WTC11 (cell line): ENCODE data around the gene AKAP3. TPM values are rescaled to one million over a fixed set of nuclear protein-coding genes. Genes with fewer than 3 reads are reported as not detected.
A peak's percentile ranks its signal among the peaks of the same experiment; 100 is the strongest.

Experiments used
- ATAC-seq: fragments of 200-7000 bp; cut with Tn5 transposase; 2 replicates; pipeline ENCODE4 v1.10.0; 2021; ENCODE audit warnings: mild to moderate bottlenecking, moderate library complexity
- CTCF ChIA-PET: fragments of 300-600 bp; sonication (Branson Sonifier 250); formaldehyde crosslinking; loops from one replicate; lab custom pipeline; 2021; ENCODE audit warnings: antibody characterized with exemption; lab: Charles Lee
- POLR2A ChIA-PET: fragments of 350-600 bp; sonication (Branson Sonifier 250); formaldehyde crosslinking; loops from one replicate; lab custom pipeline; 2021; ENCODE audit warnings: antibody characterized with exemption; lab: Charles Lee
- DNase-seq: peaks from one replicate; pipeline ENCODE4 v3.0.0; 2021; ENCODE audit warnings: low spot score
- H3K27ac Mint-ChIP-seq: 2 replicates; pipeline ENCODE4 v1.8.0; 2021; ENCODE audit warnings: mixed read lengths
- H3K27me3 Mint-ChIP-seq: 2 replicates; pipeline ENCODE4 v1.8.0; 2021; ENCODE audit warnings: low read depth, mild to moderate bottlenecking, moderate library complexity, mixed read lengths
- H3K36me3 Mint-ChIP-seq: 2 replicates; pipeline ENCODE4 v1.8.0; 2021; ENCODE audit warnings: mixed read lengths
- H3K4me1 Mint-ChIP-seq: 2 replicates; pipeline ENCODE4 v1.8.0; 2022; ENCODE audit warnings: mixed read lengths
- H3K4me3 Mint-ChIP-seq: 2 replicates; pipeline ENCODE4 v1.8.0; 2021; ENCODE audit warnings: mild to moderate bottlenecking, moderate library complexity, mixed read lengths
- H3K9me3 Mint-ChIP-seq: 2 replicates; pipeline ENCODE4 v1.8.0; 2021; ENCODE audit warnings: mixed read lengths
- CBFB ChIP-seq: sonication (generic); formaldehyde crosslinking; IDR thresholded peaks from 2 replicates; pipeline ENCODE4 v1.8.1; 2022; ENCODE audit warnings: mild to moderate bottlenecking, low read depth, missing genetic modification reagents
- ERG ChIP-seq: fragments of 250-450 bp; sonication (Bioruptor Pico); IDR thresholded peaks from 2 replicates; pipeline ENCODE4 v1.8.0; 2021; ENCODE audit warnings: mild to moderate bottlenecking
- ESRRA ChIP-seq: sonication (generic); formaldehyde crosslinking; IDR thresholded peaks from 2 replicates; pipeline ENCODE4 v1.8.1; 2022; ENCODE audit warnings: mild to moderate bottlenecking, missing genetic modification reagents, borderline replicate concordance
- FOXJ3 ChIP-seq: sonication (generic); formaldehyde crosslinking; IDR thresholded peaks from 2 replicates; pipeline ENCODE4 v1.9.0; 2021; ENCODE audit warnings: missing genetic modification reagents, mild to moderate bottlenecking, borderline replicate concordance
- GRHL2 ChIP-seq: fragments of 250-450 bp; sonication (Bioruptor Pico); IDR thresholded peaks from 2 replicates; pipeline ENCODE4 v1.8.0; 2022; ENCODE audit warnings: mild to moderate bottlenecking, moderate library complexity; ENCODE audit not compliant: insufficient replicate concordance, severe bottlenecking
- HMGA2 ChIP-seq: fragments of 250-450 bp; sonication (Bioruptor Pico); IDR thresholded peaks from 2 replicates; pipeline ENCODE4 v1.4.0; 2021; ENCODE audit warnings: mild to moderate bottlenecking, moderate library complexity
- HMGXB4 ChIP-seq: sonication (generic); formaldehyde crosslinking; IDR thresholded peaks from 2 replicates; pipeline ENCODE4 v1.8.1; 2023; ENCODE audit warnings: mild to moderate bottlenecking, moderate library complexity, missing genetic modification reagents
- MYBL2 ChIP-seq: sonication (generic); formaldehyde crosslinking; IDR thresholded peaks from 2 replicates; pipeline ENCODE4 v1.8.1; 2023; ENCODE audit warnings: mild to moderate bottlenecking, moderate library complexity, missing genetic modification reagents
- RELA ChIP-seq: sonication (generic); formaldehyde crosslinking; IDR thresholded peaks from 2 replicates; pipeline ENCODE4 v1.8.1; 2022; ENCODE audit warnings: missing genetic modification reagents, mild to moderate bottlenecking, borderline replicate concordance
- TP53 ChIP-seq: sonication (generic); formaldehyde crosslinking; IDR thresholded peaks from 2 replicates; pipeline ENCODE4 v1.8.1; 2023; ENCODE audit warnings: mild to moderate bottlenecking, missing genetic modification reagents
- ZNF138 ChIP-seq: sonication (generic); formaldehyde crosslinking; conservative IDR thresholded peaks from 2 replicates; pipeline ENCODE4 v1.8.1; 2022; ENCODE audit warnings: mild to moderate bottlenecking, moderate library complexity, missing genetic modification reagents
- ZNF232 ChIP-seq: sonication (generic); formaldehyde crosslinking; IDR thresholded peaks from 2 replicates; pipeline ENCODE4 v1.8.0; 2022; ENCODE audit warnings: mild to moderate bottlenecking, missing genetic modification reagents
- ZNF317 ChIP-seq: sonication (generic); formaldehyde crosslinking; IDR thresholded peaks from 2 replicates; pipeline ENCODE4 v1.8.1; 2023; ENCODE audit warnings: low read depth, mild to moderate bottlenecking, moderate library complexity, missing genetic modification reagents, borderline replicate concordance
- ZNF396 ChIP-seq: fragments of 250-450 bp; sonication (Bioruptor Pico); IDR thresholded peaks from 2 replicates; pipeline ENCODE4 v1.8.0; 2021; ENCODE audit warnings: mild to moderate bottlenecking, moderate library complexity, borderline replicate concordance
- ZNF416 ChIP-seq: fragments of 250-450 bp; sonication (Bioruptor Pico); IDR thresholded peaks from 2 replicates; pipeline ENCODE4 v1.9.0; 2021; ENCODE audit warnings: mild to moderate bottlenecking, inconsistent platforms
- ZNF423 ChIP-seq: fragments of 250-450 bp; sonication (Bioruptor Pico); IDR thresholded peaks from 2 replicates; pipeline ENCODE4 v2.1.2; 2022; ENCODE audit warnings: mild to moderate bottlenecking, moderate library complexity
- total RNA-seq: library from RNA; stranded (reverse); gene quantifications from 3 replicates; pipeline ENCODE4 v1.2.3, GENCODE V29; 2021
- TF ChIP-seq, protein P1 (sequence below): fragments of 250-450 bp; sonication (Bioruptor Pico); IDR thresholded peaks from 2 replicates; pipeline ENCODE4 v2.1.2; 2022; ENCODE audit warnings: mild to moderate bottlenecking, moderate library complexity
- TF ChIP-seq, protein P2 (sequence below): fragments of 200-600 bp; IDR thresholded peaks from 2 replicates; pipeline ENCODE4 v1.8.0; 2022; ENCODE audit warnings: antibody characterized with exemption
- TF ChIP-seq, protein P3 (sequence below): sonication (generic); formaldehyde crosslinking; IDR thresholded peaks from 2 replicates; pipeline ENCODE4 v1.8.0; 2022; ENCODE audit warnings: mild to moderate bottlenecking, missing genetic modification reagents

The AKAP3 gene
- total RNA-seq, 1 experiment from 2014 or later, result 1.9 TPM

DNA sequence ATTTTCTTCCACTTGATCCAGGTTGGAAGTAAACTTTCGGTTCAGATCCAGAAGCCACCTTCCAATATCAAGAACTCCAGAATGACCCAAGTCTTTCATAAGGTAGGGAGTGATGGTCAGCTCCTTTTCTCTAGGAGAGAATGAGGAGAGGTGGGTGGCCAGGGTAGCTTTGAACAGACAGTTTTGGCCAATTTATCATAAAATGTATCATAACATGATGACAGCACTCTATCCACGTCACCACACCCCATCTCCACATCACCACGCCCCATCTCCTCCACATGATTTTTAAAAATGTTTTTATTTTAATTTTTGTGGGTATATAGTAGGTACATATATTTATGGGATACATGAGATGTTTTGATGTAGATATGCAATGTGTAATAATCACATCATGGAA lies 59.9 kb downstream of the AKAP3 start:
- no peak for TF ChIP-seq ZNF138 (CRISPR knock-in tag)
- no peak for TF ChIP-seq MYBL2 (CRISPR knock-in tag)
- no peak for TF ChIP-seq ZNF232
- TF ChIP-seq HMGA2, result no peak
- no peak for TF ChIP-seq ZNF396
- ATAC-seq, result no peak
- Mint-ChIP-seq H3K4me3 (no peak overlapping the region), H3K9me3 (peaks cover 8% of the 10 kb centered on the region), H3K36me3 (no peaks in the 10 kb centered on the region), H3K4me1 (peaks cover 18% of the 10 kb centered on the region), H3K27me3 (peaks cover 3% of the 10 kb centered on the region), H3K27ac (no peak overlapping the region)
- ChIA-PET POLR2A (no interaction called here), CTCF (no interaction called here)
- no peak for DNase-seq

GRCh38 chr12:4587108-4587507 lies 61.7 kb downstream of the AKAP3 start:
- Mint-ChIP-seq H3K27ac (no peak overlapping the region), H3K27me3 (peaks cover 3% of the 10 kb centered on the region), H3K4me3 (no peak overlapping the region), H3K9me3 (peaks cover 8% of the 10 kb centered on the region), H3K36me3 (no peaks in the 10 kb centered on the region), H3K4me1 (peaks cover 24% of the 10 kb centered on the region)
- ChIA-PET POLR2A (no interaction called here), CTCF (interaction anchor here (0.6 to 1.3 kb wide), 7 partner anchors 14 to 268 kb away, joined by 3 to 6 read pairs (median 3); partner anchors contain the start of genes AKAP3, DYRK4 and NDUFA9)
- TF ChIP-seq TP53 (CRISPR knock-in tag), result no peak
- TF ChIP-seq RELA, result no peak
- TF ChIP-seq FOXJ3, result no peak
- TF ChIP-seq GRHL2, result no peak
- TF ChIP-seq ESRRA (CRISPR knock-in tag), result no peak
- no peak for TF ChIP-seq ZNF232
- no peak for TF ChIP-seq ERG (CRISPR knock-in tag)
- TF ChIP-seq, protein P1, sequence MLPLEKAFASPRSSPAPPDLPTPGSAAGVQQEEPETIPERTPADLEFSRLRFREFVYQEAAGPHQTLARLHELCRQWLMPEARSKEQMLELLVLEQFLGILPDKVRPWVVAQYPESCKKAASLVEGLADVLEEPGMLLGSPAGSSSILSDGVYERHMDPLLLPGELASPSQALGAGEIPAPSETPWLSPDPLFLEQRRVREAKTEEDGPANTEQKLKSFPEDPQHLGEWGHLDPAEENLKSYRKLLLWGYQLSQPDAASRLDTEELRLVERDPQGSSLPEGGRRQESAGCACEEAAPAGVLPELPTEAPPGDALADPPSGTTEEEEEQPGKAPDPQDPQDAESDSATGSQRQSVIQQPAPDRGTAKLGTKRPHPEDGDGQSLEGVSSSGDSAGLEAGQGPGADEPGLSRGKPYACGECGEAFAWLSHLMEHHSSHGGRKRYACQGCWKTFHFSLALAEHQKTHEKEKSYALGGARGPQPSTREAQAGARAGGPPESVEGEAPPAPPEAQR (CRISPR knock-in tag), result no peak
- no peak for TF ChIP-seq ZNF317 (CRISPR knock-in tag)
- TF ChIP-seq ZNF423, result no peak
- TF ChIP-seq, protein P2, sequence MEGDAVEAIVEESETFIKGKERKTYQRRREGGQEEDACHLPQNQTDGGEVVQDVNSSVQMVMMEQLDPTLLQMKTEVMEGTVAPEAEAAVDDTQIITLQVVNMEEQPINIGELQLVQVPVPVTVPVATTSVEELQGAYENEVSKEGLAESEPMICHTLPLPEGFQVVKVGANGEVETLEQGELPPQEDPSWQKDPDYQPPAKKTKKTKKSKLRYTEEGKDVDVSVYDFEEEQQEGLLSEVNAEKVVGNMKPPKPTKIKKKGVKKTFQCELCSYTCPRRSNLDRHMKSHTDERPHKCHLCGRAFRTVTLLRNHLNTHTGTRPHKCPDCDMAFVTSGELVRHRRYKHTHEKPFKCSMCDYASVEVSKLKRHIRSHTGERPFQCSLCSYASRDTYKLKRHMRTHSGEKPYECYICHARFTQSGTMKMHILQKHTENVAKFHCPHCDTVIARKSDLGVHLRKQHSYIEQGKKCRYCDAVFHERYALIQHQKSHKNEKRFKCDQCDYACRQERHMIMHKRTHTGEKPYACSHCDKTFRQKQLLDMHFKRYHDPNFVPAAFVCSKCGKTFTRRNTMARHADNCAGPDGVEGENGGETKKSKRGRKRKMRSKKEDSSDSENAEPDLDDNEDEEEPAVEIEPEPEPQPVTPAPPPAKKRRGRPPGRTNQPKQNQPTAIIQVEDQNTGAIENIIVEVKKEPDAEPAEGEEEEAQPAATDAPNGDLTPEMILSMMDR, result no peak
- no peak for TF ChIP-seq ZNF416 (CRISPR knock-in tag)
- no peak for TF ChIP-seq HMGA2
- TF ChIP-seq CBFB (CRISPR knock-in tag), result no peak
- TF ChIP-seq HMGXB4 (CRISPR knock-in tag), result no peak
- TF ChIP-seq, protein P3, sequence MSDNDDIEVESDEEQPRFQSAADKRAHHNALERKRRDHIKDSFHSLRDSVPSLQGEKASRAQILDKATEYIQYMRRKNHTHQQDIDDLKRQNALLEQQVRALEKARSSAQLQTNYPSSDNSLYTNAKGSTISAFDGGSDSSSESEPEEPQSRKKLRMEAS (CRISPR knock-in tag), result no peak
- ATAC-seq, result peak; percentile 98
- peak; percentile 39 for DNase-seq
